ENCODE measurements around the gene LRRC59.

GRCh38 chr17:50364715-50365114 lies 32.6 kb downstream of the LRRC59 start:
- TF ChIP-seq CTCF (IDR thresholded peaks at IDR 0.05) (no peak), POLR2A (IDR thresholded peaks at IDR 0.05) (no peak), POLR2AphosphoS5 (IDR thresholded peaks at IDR 0.05) (no peak)

All from suprapubic skin (tissue), 4 donors.